LNCaP clone FGC (cell line): ENCODE results near the gene IFRD2.
"Not testable (repeated sequence)": the region's sequence is repeated elsewhere in the genome, so short reads cannot be mapped to it uniquely, and the experiment has no call there.

Experiments
- DNase-seq: peaks from one replicate; pipeline ENCODE4 v3.0.0-alpha.2; 2011; ENCODE audit warnings: low read depth
- H3K4me3 ChIP-seq: 2 replicates; pipeline ENCODE4 v1.5.1; 2011; ENCODE audit warnings: mild to moderate bottlenecking, low read depth, low read length, control low read depth
- CTCF ChIP-seq: IDR thresholded peaks from 2 replicates; pipeline ENCODE4 v1.5.1; 2012; ENCODE audit warnings: mild to moderate bottlenecking; ENCODE audit not compliant: control insufficient read depth, insufficient read depth; ENCODE audit errors: extremely low read depth

Gene IFRD2

DNA sequence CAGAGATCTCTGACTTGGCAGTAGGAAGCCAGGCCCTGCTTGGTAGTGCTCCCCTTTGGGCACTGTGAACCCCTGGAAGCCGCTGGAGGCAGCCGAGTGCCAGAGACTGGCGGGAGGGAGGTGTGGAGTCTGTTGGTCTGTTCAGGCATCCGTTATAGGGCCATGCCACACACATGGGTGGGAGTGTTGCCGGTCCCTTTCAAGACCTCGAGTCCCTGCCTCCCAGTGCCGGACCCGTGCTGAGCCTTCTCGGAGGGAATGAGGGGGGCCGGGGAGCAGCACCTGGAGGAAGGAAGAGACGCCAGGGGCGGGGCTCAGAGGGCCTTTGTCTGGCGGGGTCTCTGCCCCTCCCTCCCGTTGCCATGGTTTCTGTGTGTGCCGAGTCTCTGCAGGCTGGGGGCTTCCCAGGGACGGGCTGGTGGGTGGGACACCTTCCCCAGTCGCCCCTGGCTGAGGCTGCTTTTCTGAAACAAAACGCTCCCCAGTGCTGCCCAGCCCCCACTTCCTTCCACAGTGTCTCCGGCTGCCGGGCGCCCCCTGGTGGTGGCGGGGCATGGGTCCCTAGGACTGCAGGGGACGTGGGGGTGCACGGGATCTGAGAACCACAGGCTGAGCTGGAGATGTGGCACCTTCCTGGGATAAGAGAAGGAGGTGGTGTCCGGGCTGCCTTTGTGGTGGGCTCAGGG, 46.3 kb downstream of the IFRD2 start:
- DNase-seq: peak; percentile 8
- H3K4me3 ChIP-seq: peak overlapping the region; percentile 33; the same call in 1 of the 2 replicates
- peak; percentile 96 for TF ChIP-seq CTCF

DNA sequence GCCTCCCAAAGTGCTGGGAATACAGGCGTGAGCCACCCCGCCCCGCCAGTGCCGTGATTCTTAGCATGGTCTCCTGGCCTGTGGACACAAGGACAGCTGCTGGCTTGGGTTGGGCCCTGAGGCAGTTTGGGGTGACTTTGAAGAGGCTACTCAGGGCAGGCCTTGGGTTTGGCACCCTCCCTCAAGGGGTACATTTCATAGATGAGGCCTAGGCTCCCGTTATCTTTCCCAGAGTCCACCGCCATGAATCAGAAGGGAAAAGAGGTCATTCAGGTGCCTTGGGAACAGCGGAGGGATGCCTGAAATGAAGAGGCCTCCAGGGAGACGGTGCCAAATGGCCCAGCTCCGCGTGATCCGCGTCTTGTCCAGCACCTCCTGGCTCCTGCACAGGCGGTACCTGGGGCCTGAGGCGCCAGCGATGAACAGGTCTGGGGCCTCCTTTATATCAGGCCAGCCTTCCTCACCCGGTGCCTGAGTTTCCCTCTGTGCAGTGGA, 46.9 kb downstream of the IFRD2 start:
- H3K4me3 ChIP-seq: no peak overlapping the region
- DNase-seq: no peak
- TF ChIP-seq CTCF: no peak

DNA sequence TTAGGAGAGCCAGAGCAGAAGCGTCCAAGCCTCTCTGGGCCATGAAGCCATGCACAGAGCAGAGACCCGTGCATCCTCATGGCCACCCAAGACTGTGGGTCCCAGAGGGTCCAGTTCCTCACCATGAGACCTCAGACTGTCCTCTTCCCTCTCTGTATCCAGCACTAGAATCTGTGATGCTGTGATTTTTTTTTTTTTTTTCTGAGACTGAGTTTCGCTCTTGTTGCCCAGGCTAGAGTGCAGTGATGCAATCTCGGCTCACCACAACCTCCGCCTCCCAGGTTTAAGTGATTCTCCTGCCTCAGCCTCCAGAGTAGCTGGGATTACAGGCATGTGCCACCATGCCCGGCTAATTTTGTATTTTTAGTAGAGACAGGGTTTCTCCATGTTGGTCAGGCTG, 47.4 kb downstream of the IFRD2 start:
- DNase-seq, H3K4me3 ChIP-seq: not testable (repeated sequence)

GRCh38 chr3:50243543-50243895, 48.7 kb downstream of the IFRD2 start:
- no peak overlapping the region for H3K4me3 ChIP-seq
- no peak for TF ChIP-seq CTCF
- DNase-seq: no peak

DNA sequence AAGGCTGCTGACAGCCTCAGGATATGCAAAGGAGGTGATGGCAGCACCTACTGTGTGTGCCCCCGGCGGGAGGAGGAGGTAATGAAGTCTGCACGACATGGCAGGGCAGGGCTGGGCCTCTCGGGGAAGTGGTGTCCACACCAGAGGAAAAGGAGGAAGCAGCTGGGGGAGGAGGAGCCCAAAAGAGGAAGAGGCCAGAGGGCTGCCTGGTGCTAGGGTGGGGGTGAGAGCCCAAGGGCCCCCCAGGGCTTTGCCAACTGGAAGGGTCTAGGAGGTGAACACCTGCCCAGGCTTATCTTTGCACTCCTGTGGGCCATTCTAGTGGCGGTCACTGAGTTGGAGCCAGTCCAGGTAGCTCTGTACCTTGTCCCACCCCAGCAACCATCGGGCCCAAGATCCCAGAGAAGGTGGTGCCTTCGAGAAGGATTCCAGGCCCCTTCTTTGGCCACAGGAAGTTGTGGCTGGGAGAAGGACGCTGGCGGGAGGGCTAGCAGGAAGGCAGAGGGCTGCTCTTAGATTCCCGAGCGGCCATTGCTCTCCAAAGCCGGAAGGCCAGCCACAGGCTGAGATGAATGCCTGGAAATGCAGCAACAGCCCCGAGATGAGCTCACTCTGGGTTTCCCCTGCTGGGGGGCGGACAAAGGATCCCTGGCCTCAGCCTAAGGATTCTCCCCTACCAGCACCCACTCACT, 49.2 kb downstream of the IFRD2 start:
- TF ChIP-seq CTCF: no peak
- H3K4me3 ChIP-seq: no peak overlapping the region
- DNase-seq: no peak

DNA sequence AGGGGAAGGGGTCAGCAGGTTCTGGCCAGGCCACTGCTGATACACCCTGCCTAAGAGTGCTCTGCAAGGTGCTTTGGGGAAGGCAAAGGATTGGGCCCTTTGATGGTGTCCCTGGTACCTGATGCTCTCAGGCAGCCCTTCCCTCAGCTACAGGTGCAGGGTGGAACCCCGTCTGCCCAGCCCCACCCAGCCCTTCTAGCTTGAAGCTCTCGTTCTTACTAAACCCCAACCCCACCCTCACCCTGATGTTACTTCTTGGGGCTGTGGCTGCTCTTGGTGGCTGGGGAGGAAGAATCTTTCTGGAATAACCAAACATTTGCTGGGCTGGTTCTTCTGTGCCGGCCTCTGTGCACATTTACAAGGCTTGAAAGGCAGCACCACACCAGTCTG, 49.9 kb downstream of the IFRD2 start:
- DNase-seq: no peak
- no peak for TF ChIP-seq CTCF
- H3K4me3 ChIP-seq: no peak overlapping the region

DNA sequence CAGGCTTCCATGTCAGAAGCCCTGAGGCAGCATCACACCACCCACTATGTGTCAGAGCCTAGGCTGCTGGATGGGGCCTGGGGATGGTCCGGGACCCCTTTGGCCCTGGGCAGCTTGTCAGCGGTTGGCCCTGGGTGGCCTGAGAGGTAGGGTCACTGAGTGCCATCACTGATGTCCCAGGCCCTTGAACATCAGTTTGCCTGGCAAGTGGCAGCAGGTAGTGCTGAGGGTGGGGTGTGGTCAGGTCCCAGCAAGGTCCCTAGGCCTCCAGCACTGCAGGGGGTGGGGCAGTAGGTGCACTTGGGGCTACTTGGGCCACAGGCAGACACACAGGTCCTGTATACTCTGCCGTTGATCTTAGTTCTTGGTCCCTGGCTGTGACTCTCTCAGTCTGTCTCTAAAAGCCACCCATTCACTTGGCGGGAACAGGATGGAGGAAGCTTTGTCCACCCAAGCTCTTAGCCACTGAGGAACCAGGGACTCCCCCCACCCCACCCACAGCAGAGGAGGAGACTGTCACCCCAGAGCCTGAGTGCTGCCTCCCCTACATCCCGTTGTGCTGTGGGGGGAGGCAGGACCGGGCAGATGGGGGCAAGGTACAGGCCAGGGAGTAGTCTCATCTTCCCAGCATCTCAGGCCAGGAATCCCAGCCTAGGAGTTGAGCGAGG, 50.4 kb downstream of the IFRD2 start:
- H3K4me3 ChIP-seq: no peak overlapping the region
- DNase-seq: no peak
- TF ChIP-seq CTCF: no peak
